Hematopoietic multipotent progenitor cell treated with erythropoietin and hydrocortisone succinate and interleukin-3 and kit ligand, for 4 days (in vitro differentiated cells): ENCODE measurements around the gene NBAS.
A peak's percentile ranks its signal among the peaks of the same experiment; 100 is the strongest.
"Not testable (repeated sequence)": the region's sequence is repeated elsewhere in the genome, so short reads cannot be mapped to it uniquely, and the experiment has no call there.

Experiments
- DNase-seq: peaks from one replicate; pipeline ENCODE4 v3.0.0-alpha.2; 2015

Gene NBAS

DNA sequence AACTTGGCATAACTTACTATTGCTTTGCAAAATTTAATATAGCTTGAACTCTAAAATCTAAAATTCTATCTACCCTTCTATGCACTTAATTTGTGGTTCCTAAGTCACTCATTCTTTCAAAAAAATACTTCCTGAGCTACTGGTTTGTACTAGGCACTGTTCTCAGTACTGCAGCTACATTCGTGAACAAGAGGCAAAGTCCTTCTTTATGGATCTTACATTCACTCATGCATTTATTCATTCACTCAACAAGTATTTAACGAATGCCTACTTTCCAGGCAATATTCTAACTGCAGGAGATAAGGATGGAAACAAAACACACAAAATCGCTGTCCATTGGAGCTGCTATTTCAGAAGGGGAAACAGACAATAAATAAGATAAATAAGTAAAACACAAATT, 104.8 kb downstream of the NBAS start:
- DNase-seq, result no peak

DNA sequence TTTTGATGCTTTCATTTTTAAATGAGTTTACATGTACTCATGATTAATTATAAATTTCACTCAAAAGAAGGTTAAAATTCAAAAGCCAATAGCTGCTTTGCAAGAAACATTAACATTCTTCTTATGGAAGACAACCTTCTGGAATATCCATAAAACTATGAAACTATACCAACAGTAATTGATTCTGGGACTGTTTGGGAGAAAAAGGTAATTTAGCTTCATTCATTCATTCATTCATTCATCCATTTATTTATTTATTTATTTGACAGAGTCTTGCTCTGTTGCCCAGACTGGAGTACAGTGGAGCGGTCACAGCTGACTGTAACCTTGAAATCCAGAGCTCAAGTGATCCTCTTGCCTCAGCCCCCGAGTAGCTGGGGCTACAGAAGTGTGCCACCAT, 110.3 kb downstream of the NBAS start:
- DNase-seq, result no peak

- DNase-seq, result peak; percentile 83
These were observed 111.4 kb downstream of the NBAS start for GRCh38 chr2:15449556-15450236.

GRCh38 chr2:15448250-15448839, 112.8 kb downstream of the NBAS start:
- no peak for DNase-seq

DNA sequence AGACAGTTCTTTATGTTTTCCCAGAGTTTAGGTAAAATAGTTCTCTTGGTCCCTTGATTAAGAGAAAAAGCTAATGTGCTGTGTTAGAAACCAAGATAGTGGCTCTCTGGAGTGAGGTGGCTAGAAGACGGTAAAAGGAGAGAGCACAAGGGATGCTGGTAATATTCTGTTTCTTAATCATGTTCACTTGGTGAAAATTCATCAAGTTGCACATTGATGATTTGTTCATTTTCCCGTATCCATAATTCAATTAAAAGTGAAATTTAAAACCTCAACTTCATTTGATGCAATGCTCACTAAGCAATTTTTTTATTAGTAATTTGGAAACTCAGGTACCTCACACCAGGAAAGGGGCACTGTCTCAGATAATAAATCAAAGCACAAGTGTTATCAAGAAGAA, 113.8 kb downstream of the NBAS start:
- DNase-seq, result no peak

DNA sequence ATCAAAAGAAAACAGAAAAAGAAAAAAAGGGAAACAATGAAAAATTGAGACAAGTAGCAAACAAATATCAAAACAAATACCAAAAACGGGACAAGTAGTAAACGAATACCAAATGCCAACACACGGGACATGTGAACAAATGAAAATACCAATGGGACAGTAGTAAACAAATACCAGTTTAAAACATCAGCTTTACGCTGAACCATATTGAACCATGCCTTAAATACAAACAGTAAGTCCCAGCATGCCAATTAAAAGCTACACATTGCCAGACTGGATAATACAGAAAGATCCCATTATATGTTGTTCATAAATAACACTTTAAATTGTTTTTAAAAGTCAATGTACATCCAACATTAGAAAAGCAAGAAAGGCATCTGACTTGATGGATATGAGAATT, 114.2 kb downstream of the NBAS start:
- no peak for DNase-seq

DNA sequence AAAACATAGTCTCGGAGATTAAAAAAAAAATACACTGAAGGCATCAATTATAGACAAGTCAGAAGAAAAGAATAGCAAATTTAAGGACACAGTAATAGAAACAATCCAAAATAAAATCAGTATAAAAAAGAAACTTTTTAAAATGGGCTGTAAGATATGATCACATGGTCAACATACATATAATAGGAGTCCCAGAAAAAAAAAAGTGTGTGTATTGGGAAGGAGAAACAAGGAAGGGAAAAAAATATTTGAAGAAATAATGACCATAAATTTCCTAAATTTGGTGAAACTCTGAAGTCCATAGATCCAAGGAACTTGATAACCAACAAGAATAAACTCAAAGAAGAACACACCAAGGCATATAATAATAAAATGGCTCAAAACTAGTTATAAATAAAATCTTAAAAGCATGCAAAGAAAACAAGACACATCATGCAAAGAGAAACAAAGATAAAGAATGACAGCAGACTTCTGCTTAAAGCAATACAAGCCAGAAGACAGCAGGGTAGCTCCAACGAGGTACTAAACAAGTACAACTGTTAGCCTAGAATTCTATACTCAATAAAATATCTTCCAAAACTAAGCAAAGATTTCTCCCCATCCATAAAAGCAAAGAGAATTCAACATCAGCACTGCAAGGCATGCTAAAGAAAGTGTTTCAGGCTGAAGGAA, 115.1 kb downstream of the NBAS start:
- peak; percentile 12 for DNase-seq

- peak; percentile 13 for DNase-seq
These were observed 121.2 kb downstream of the NBAS start for GRCh38 chr2:15439768-15440524.

GRCh38 chr2:15439366-15439765, 121.8 kb downstream of the NBAS start:
- DNase-seq, result not testable (repeated sequence)

GRCh38 chr2:15436195-15436594, 124.9 kb downstream of the NBAS start:
- no peak for DNase-seq

DNA sequence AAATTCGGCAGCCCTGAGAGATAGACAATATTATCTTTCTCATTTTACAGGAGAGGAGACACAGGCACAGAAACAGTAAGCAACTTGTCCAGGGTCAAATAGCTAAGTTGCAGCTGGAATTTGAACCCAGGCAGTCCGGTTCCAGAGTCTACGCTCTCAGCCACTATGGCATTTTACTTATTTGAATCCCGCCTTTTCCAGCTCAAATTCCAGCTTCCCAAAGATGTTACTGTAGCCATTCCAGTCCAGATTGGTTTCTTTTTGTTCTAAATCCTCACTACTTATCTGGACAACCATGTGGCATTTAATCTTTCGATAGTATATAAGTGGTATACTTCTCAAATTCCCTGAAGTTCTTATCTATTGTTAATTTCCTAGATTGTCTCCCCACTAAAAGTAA, 125.7 kb downstream of the NBAS start:
- no peak for DNase-seq

- peak; percentile 82 for DNase-seq
These were observed 128.4 kb downstream of the NBAS start for GRCh38 chr2:15432642-15433256.

- DNase-seq, result no peak
These were observed 132.1 kb downstream of the NBAS start for GRCh38 chr2:15429032-15429431.

- no peak for DNase-seq
These were observed 133.1 kb downstream of the NBAS start for GRCh38 chr2:15427987-15428386.

DNA sequence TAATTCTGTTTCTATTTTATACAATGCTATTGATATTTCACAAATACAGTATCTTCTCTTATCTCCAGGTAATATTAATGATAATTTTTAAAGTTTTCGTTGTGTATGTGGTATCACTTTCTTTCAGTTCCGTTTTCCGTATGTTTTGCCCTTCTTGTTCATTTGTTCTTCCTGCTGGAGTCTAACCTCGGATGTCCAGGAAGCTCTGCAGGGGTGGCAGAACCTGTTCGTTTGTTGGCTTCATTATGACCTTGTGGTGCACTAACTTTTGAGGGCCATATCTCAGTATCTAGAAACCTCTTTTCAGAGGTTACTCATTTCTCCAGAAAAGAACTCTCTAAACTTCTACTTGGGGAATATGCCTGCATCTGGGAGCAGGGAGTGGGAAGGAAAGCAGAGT, 134.5 kb downstream of the NBAS start:
- no peak for DNase-seq

DNA sequence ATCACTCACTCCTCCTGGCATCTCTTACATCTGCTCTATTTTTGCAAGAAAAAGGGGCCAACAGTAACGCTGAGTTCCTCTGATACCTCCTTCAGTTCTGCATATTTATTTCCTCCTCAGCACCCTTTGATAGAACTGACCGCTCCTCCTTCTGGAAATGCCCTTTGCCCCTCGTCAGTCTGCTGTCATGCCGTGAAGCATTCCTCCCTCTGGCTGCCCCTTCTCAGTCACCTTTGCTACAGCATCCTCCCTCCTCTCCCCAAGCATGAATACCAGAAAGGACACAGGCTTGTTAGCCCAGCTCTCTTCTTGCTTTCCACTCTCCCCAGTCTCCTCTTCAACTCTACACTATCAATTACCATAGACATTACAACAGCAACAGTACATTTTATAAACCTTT, 135.4 kb downstream of the NBAS start:
- no peak for DNase-seq

DNA sequence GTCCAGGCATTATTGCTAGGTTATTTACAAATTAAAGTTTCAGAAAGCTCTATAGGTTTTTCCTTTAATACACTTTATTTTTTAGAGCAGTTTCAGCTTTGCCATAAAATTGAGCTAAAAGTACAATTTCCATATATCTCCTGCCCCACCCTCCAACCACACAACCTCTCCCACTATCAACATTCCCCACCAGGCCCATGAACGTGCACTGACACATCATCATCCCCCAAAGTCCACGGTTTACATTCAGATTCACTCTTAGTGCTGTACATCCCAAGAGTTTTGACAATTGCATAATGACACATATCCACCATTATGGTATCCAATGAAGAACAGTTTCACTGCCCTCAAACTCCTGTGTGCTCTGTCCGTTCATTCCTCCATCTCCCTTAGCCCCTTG, 139.4 kb downstream of the NBAS start:
- DNase-seq, result peak; percentile 70

DNA sequence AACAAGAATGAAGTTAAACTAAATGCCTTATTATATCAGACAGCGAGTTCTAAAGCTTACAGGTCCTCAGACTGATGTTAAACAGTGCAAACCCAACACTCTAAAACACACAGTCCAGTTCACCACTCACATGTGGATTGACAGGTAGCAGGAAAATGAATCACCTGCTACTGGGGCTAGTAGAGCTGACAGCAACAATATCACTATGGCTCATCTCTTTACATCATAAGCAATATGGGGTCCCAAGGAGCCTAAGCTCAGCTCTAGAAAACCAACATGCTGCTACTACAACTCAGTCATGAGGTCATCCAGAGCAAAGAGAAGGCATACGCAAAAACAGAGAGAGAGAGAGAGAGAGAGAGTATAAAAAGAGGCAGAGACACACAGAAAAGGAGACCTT, 145.4 kb downstream of the NBAS start:
- DNase-seq, result no peak

DNA sequence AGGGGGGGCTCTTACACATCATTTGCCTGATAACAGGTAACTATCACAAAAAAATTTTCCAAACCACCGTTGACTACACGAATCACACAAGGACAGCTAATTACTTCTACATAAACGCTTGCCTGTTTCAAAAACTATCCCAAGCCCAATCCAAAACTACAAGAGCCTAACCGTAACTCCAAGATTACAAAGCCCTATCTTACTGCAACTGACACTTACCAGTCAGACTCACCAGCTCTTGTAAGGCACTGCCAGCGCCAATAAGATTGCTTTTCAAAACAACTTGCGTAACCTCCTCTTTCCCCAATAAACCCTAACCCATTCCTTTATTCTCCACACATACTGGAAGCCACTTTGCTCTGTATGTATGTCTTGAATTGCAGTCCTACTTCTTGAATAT, 148.4 kb downstream of the NBAS start:
- no peak for DNase-seq

DNA sequence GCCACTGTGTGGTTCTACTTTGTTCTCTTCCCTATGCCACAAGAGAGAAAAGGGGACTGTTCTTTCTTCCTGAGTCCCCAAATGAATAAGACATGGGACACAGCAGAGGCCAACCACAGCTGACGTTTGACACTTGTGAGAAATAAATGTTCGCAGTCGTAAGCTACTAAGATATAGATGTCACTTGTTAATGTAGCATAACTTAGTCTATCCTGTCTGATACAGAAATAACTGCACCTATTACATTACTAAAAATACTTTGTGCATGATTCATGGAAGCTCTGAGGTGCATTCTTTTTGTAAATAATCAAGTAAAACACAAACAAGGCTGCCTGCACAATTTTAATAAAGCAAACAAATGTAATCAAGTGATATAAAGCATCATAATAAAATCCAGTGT, 148.8 kb downstream of the NBAS start:
- no peak for DNase-seq

DNA sequence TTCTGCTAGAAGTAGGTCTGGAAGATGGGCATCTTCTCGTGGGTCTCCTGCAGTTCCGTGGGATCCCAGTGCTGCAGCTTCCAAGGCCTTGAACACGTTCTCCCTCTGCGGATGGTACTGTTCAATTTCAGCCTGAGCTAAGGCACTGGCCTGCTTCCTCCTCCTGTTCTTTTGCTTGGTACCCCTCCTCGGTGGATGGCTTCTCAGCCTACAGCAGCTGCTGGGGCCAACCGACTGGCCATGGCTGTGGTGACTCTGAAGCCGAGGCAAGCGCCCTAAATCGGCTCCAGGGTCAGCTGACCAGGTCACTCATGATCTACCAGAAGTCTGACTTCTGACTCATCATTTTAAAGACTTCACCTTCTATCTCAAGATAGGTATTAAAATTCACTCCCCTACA, 150.2 kb downstream of the NBAS start:
- no peak for DNase-seq

- no peak for DNase-seq
These were observed 152.4 kb downstream of the NBAS start for GRCh38 chr2:15408759-15409158.

- DNase-seq, result no peak
These were observed 153.5 kb downstream of the NBAS start for GRCh38 chr2:15407666-15408065.
